ENCODE measurements around the gene GAS7.

The GAS7 gene

DNA sequence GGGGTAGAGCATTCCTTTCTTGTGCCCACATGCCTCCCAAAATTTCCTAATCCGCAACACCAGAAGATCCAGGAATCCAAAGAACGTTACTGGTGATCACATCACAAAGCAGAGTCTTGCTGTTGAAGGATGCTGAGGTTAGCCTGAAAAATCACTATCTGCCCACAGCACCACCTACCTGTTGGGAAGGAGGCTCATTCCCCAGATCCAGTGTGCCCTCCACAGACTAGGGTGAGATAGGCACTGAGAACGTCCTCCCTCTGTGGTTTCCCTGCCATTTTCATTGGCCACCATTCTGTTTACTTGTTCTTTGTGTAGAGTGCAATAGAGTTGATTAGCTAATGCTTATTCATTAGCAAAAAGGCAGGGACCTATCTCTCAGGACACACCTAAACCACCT is 323.7 kb downstream of the GAS7 start:
- no peak for DNase-seq

DNA sequence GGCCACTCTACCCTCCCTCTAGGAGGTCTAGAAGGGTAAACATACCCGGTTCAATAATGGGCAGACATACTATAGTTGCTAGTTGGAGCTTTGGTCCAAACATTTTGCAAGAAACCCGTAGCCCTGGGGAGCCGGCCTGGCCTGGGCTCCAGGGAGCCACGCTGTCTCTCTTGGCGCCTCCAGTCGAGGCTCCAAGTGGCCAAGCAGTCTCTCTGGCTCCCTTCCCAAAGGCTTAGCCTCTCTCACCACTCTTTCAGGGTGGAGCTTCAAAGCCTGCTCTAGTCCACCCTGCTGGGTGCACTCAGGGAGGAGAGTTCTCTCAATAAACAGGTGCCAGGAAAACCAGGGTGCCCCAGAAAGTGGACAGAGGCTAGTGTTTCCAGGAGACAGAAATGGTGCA is 325.6 kb downstream of the GAS7 start:
- DNase-seq = no peak

DNA sequence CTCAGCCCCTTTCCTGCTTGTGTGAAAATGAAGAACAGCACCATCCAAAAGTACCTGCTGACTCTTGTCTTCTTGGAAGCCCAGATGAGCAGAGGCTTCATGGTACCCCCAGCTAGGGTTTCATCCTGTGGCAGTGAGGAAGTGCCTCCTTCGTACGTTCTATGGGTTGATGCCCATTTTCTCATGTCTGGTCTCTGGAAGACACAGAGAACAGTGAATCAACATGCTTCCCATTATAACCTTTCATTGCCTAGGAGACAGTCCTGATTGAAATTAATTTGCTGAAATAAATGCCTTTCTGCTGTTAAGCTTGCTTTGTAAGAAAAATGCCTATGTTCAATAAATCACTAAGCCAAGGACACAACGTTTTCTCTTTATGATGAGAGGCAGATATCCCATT is 329.9 kb downstream of the GAS7 start:
- DNase-seq = no peak

DNA sequence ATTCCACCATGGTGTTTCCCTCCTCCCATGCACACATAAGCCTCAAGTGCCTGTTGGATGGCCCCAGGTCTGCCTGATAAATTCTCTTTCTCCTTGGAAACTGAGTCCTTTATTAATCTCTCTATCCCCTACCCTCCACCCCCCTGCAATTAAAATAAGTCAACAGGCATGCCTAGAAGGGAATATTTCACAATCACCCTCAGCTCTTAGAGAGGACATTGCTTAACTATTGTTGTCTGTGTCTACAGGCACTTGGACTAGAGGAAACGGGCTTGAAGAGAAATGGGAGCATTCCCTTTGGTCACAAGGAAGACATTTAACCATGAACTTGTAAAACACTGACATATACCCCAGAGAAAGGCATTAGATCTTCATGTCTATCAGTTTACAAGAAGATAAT is 332.8 kb downstream of the GAS7 start:
- DNase-seq = no peak

DNA sequence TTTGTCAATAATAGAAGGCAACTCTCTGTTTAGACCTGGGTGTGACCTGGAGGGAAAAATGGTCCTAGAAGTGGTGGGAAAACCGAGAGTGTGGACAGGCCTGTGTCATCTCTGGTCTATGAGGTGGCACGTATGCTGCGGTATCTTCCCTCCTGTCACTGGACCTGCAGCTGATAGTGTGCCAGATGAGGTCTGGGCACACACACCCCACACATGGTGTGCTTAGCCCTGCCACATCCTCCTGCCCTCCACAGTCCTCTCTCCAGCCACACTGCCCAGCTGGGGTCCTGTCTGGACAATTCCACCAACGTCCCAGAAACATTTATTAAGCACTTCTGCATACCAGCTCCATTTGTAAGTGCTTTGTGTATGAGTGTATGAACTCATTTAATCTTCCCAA is 335.5 kb downstream of the GAS7 start:
- no peak for DNase-seq

DNA sequence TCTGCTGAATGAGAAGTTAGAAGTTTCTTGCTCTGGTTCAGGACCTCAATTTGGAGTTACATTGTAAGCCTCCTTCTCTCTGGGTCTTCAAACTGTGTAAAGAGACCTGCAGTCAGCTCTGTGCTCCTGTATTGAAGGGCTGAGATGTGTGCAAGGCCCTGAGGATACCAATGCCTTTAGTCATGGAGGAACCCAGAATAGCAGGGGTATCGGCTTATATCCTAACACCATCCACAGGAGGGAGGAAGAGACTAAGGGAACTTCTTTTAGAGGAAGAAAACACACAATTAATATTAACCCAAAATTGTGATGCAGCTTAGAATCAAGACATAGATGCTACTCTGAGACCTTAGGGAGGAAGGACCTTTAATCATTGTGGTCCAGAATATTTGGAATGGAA is 336.2 kb downstream of the GAS7 start:
- no peak for DNase-seq

DNA sequence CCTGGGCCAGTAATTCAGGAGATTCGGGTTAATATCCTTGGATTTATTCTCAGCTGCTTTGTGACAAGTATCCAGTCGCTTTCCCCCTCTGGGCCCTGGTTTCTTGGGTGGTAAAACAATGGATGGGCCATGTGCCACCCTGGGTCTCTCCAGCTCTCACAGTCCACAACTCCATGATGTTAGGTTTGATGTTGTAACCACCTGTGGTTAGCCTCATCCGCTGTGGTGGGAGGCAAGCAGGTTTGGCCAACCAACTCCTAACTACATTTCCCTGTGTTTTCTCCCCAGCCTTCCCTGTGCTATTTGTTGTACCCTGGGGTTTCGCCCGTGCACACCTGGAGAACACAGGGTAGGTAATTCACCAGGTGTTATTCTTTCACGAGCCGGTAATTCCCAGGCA is 337.6 kb downstream of the GAS7 start:
- no peak for DNase-seq
